ENCODE results near the gene NTHL1.

NTHL1 gene

DNA sequence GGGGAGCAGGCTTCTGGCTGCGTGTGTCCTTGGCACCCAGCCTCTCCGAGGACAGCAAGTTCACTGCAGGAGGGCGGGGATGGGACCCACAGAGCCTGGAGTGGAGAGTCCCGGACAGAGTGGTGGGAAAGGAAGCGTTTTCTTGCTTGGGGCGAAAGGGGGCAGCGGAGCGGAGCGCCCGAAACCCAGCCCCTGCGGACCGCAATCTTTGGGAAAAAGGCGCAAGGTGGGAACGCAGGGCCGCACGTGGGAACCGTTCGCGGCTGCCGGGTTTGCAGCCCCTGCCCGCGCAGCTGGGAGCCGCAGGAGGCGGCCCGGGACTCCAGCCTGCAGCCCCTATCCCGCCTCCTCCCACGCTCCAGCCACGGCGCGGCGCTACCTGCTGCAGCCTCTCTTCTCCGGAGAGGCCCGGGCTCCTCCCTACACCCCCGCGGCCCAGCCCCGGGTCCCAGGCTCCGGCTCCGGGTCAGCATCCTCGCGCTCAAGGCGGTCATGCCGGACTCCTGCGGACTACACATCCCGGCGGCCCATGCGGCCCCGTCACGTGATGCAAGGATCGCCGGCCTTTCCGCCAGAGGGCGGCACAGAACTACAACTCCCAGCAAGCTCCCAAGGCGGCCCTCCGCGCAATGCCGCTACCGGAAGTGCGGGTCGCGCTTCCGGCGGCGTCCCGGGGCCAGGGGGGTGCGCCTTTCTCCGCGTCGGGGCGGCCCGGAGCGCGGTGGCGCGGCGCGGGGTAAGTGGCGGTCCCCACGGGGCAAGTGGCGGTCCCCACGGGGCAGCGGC lies at the start of gene NTHL1, which contains the start of gene TSC2:
NTHL1 (minus strand) TSS at position 505 of the 786 bp plus-strand sequence; CDS start at position 494, 11 bp downstream.
TSC2 (plus strand) TSS at position 656 of the 786 bp plus-strand sequence. CDS start 631 bp downstream, outside the sequence.
- DNase-seq (ENCODE audit: low read depth in 2 of 2), result peak; percentile 84 to 86

DNA sequence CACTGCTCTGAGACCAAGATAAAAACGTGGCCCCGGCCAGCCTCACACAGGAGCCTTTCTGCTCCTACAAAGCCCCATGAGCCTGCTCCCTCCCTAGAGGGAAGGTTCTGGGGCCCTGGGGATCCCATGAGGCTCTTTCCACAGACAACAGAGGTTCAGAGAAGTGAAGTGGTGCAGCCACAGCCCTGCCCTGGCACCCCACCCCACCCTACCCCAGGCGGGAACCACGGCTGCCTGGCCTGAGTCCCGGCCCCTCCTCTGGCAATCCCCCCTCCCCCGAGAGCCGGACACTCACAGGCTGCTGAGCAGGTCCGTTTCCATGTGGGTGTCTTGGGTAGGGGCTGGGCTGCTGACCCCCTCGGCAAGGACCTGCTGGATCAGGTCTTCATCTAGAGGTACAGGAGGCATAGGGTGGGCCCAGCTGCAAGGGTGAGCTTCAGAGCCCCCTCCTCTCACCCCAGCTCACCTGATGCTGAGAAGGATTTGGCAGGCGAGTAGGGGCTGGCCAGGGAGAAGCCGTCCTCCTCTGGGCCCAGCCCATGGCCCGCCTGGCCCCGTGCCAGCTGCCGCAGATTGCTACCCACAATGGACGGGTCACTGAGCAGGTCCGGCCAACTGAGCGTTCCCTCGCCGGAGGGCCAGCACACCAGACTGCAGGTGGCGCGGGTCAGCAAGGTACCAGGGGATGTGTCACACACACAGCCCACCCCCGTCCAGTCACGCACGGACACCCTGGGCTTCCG lies 49.4 kb upstream of the NTHL1 start:
- no peak for DNase-seq (ENCODE audit: low read depth in 2 of 2)

DNA sequence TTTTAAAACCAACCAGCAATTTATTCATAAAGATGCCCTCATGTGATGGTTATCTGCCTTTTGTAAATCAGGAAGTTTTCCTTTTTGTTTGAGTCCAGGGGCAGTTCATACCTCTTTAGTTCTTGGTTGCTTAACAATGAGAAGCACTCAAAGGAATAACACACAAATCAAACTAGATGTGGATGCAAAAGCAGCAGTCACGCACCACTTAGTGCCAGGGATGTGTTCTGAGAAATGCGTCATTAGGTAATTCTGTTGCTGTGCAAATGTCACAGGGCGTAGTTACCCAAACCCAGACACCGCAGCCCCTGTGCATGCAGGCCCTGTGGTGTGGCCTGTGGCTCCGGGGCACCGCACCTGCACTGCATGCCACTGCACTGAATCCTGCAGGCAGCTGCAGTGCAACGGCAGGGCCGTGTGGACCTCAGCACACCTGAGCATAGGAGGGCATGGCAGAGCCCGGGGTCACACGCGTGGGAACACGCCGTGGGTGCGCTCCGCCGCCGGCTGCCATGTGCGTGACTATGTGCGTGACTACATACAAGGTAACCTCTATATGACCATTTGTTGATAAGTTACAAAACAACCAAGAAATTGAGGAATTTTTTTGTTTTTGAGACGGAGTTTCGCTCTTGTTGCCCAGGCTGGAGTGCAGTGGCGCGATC lies 48.4 kb upstream of the NTHL1 start:
- no peak for DNase-seq (ENCODE audit: low read depth in 2 of 2)

DNA sequence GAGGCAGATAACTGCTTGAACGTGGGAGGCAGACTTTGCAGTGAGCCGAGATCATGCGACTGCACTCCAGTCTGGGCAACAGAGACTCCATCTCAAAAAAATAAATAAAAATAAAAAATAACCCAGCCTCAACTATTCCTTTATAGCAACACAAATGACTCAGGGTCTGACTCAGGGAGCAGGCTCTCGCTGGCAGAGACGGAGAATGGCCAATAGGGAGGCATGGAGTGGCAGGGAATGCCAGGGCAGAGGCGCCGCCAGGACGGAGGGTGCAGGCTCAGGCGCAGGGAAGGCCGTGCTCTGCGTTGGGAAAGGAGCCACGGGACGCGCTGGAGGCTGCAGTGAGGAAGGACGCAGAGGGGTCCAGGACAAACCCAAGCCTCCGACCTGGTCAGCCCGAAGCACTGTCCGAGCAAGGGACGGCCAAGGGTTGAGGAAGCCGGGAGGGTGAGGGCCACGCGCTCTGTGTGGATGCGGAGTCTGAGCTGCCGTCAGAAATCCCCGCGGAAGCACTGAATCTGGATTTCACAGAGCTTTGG lies 47.8 kb upstream of the NTHL1 start:
- no peak for DNase-seq (ENCODE audit: low read depth in 2 of 2)

DNA sequence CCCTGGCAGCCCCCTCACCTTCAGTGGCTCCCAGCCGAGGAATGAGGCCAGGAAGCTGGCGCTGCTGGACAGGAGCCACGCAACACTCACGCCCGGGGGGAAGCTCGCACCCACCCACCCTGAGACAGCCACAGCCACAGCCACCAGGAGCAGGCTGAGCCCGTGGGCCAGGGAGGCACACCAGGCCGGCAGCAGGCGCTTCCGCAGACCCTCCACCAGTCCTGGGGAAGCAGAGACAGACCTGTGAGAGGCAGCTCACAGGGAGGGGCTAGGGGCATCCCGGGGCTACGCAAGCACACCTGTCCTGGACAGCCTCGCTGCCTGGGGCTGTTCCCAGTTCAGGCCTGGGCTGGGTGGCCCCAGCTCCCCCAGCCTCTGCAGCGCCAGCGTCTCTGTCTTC lies 46.2 kb upstream of the NTHL1 start:
- no peak for DNase-seq (ENCODE audit: low read depth in 2 of 2)

DNA sequence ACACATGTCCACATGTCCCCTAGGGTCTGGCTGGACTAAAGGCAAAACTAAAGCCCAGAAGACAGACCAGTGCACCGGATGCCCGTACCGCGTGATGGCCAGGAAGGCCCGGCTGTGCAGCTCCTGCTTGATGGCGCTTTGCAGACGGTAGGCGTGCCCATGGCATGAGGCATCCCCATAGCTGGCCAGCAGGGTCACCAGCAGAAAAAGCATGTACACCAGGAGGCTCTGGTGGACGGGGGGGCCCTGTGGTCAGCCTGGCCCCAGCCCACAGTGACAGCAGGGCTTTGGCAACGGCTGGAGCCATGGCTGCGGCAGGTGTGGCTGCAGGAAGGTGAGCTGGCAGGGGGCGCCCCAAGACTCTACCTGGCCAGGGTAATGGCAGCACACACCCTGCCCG lies 45.2 kb upstream of the NTHL1 start:
- no peak for DNase-seq (ENCODE audit: low read depth in 2 of 2)

DNA sequence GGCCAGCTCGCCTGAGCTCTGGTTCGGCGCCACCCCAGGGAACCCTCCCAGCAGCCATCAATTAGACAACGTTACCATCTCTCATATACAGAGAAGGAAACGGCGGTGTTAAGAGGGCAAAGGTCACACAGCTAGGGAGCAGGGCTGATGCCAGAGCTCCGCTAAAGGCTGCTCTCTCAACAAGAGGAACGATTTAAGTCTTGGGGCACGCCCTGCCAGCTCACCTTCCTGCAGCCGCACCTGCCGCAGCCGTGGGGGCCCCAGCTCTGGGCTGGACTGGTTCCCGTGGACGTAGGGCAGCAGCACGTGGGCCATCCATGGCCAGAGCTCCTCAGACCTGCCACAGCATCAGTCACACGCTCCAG lies 44.6 kb upstream of the NTHL1 start:
- DNase-seq (ENCODE audit: low read depth in 2 of 2), result no peak

DNA sequence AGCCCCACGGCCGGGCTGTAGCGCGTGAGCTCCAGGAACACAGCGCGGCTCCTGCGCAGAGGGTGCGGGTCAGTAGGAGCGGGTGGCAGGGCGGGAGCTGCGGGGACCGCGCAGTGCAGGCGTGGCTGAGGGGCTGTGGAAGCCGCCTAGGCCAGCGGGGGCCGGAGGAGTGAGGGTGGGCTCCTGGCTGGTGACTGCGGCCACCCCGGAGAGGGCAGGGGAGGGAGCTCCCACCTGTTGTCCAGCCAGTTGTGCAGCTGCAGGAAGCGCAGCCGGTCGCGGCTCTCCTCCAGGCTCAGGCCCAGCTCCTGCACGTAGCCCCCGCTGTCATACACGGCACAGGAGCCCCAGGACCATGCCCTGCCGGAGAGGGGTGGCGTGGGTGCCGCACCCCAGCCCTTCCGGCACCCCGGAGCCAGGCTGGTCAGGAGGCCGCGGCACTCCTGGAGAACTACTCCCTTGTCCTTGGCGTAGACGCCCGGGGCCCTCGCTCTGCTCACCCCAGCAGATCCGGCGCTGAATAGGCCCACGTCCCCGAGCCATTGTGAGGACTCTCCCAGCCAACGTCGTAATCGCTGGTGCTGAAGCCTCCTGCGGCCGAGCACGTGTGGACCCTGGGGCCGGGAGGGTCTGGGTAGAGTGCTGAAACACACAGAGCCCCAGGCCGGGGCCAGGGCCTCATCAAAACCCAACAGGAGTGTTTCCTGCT lies 44.1 kb upstream of the NTHL1 start:
- DNase-seq (ENCODE audit: low read depth in 2 of 2), result no peak

DNA sequence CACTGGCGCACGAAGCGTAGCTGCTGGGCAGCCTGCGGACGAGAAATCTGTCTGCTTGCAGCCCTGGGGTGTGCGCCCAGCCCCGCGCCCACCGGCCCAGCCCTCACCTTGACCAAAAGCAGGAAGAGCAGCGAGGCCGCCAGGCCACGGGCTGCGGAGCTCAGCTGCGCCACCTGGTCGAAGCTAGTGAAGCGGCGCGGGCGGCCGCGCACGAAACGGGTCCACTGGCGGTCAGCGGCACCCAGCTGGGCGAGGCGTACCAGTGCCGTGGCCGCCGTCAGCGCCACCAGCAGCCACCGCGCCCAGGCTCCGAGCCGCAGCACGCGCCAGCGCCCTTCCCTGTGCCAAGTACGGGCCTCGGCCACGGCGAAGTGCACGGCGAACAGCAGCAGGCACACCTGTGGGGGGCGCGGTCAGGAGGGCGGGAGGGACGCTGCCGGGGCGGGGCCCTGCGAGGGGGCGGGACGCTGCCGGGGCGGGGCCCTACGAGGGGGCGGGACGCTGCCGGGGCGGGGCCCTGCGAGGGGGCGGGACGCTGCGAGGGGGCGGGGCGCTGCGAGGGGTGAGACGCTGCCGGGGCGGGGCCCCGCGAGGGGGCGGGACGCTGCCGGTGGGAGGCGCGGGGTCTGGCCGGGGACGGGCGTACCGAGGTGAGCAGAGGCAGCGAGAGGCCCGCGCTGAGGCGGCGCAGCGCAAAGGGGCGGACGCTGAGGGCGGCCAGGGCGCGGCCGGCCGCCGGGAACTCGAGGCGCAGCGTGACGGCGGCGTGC lies 43.3 kb upstream of the NTHL1 start:
- DNase-seq (ENCODE audit: low read depth in 2 of 2), result no peak

DNA sequence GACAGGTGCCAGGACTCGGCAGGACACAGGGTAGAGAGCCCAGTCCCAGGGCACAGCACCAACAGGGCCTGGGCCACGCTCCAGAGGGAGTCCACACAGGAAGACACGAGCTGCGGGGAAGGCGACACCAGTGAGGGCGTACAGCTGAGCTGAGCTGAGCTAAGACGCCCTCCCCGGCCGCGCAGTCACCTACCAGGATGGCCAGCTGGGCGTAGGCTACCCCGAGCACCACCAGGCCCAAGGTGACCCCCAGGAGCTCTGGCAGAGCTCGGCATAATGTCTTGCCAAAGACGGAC lies 42.8 kb upstream of the NTHL1 start:
- DNase-seq (ENCODE audit: low read depth in 2 of 2), result no peak

DNA sequence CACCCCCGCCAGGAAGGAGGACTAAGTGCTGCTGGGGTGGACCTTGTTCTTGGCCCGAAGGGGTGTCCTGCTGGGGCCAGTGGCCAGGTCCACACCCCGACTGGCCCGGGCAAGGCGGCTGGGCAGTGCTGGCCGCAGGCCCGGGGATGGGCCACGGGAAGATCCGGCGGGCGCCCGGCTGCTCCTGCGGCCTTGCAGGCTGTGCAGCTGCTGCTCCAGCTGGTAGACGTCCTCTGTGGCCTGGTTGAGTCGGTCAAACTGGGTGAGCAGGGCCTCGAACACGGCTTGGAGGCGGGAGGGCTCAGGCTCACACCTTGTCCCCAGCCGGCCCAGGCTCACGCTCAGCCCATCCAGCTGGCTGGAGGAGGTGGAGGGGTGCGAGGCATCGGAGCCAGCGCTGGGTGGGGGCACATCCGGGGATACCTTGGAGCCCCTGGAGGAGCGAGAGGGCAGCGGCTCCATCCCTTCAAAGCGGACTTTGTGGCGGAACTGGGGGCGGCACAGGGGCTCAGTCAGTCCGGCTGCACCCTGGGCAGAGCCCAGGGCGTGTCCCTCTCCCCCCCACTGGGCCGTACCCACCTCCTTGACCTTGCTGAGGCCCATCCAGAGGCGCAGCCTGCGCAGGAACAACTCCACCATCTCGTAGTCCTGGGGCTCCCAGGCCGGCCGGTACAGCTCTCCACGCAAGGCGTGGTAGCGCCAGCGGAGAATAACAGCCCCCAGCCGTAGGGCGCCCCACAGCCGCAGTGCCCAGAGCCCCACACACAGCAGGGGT lies 42.3 kb upstream of the NTHL1 start:
- DNase-seq (ENCODE audit: low read depth in 2 of 2), result no peak

DNA sequence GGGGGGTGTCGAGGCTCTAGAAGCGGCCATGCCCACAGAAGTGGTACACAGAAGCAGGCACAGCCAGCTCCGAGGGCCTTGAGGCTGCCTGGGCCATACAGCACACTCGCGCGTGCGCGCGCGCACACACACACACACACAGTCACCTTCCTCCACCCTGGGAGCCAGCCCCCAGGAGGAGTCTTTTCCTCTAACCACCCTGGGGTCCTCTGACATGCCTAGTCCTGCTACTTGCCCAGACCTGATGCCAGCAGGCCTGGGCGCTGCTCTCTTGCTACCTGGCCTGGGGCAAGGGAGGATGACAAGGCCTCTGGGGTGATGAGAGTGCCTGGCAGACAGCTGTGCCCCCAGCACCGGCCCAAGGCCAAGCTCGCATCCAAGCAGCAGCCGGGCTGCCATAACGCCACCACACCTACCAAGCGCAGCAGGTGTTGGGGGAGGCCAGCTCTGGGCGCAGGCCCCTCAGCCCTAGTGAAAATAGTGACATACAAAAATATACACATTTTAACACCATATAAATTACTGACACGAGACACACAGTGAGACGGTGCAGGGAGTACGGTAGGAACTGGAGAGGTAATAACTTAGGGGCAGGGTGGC lies 41.2 kb upstream of the NTHL1 start:
- DNase-seq (ENCODE audit: low read depth in 2 of 2), result no peak

DNA sequence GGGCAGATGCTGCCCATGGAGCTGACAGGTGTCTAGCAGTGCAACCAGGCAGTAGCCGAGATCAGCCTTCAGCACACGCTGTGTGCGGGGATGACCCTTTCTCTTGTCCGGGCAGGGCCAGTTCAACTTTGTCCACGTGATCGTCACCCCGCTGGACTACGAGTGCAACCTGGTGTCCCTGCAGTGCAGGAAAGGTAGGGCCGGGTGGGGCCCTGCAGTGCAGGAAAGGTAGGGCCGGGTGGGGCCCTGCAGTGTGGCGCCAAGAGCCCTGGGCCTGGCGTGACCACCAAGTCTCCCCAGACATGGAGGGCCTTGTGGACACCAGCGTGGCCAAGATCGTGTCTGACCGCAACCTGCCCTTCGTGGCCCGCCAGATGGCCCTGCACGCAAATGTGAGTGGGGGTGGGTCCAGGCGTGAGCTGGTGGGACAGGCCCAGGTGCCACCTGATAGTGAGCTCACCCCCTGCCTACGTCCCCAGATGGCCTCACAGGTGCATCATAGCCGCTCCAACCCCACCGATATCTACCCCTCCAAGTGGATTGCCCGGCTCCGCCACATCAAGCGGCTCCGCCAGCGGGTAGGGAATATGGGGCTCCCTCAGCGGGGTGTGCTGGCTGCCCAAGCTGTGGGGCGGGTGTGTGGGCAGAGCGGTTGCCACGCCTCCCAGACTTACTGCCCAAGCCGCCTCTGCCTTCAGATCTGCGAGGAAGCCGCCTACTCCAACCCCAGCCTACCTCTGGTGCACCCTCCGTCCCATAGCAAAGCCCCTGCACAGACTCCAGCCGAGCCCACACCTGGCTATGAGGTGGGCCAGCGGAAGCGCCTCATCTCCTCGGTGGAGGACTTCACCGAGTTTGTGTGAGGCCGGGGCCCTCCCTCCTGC lies 40.4 kb upstream of the NTHL1 start:
- DNase-seq (ENCODE audit: low read depth in 2 of 2), result no peak

DNA sequence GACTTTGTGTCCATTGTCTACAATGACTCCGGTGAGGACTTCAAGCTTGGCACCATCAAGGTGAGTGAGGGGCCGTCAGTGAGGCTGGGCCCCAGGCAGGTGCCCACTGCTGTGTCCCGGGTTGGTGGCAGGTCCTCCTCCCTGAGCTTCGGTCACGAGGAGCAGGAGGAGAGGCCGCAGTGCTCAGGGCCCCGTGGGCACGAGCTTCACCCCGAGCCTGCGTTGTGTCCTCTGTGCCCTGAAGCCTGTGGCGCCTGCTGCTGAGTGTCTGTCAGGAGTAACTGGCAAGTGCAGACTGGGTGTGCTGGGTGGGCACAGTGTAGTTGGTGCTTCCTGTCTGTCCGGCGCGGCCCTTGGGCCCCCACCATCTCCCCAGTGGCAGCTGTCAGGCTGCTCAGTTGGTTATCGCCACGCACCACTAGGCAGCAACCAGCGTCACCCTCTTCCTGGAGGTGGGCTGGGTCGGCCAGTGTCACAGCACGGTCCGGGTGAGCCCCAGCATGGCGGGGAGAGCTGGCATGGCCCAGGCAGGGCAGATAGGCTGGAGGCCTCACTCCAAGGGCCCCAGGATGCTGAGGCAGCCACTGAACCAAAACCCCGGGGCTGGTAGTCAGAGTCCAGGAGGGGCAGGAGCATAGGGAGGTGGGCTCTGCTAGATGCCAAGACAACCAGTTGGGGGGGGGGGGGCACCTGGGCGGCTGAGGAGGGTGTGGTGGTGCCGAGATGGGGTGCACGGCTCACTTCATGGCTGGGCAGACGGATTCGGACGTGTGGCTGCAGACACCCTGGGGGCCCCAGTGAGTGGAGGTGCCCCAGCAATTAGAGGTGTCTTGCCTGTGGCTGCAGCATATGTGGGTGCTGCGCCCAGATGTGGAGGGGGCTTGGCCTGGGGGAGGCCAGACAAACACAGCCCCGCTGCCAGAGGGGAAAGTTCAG lies 39.4 kb upstream of the NTHL1 start:
- DNase-seq (ENCODE audit: low read depth in 2 of 2), result no peak

DNA sequence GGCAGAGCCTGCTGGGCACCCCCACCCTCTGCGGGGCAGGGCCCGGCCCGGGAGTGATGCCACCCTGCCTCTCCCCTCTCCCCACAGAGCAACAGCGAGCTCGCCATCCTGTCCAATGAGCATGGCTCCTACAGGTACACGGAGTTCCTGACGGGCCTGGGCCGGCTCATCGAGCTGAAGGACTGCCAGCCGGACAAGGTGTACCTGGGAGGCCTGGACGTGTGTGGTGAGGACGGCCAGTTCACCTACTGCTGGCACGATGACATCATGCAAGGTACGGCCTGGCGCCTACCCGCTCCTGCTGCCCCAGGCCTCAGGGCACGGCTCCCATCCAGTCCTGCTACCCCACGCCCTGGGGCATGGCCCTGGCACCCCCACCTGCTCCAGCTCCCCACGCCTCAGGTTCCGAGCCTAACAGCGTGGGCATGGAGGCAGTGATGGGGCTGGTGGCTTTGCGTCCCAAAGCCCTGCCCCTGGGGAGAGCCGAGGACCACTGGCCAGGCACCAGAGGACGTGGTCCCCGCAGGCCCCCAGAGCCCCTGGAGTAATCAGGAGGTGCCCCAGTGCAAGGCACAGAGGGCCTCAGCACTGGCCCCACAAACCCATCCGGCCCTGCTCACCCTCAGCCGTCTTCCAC lies 38.6 kb upstream of the NTHL1 start:
- DNase-seq (ENCODE audit: low read depth in 2 of 2), result no peak

DNA sequence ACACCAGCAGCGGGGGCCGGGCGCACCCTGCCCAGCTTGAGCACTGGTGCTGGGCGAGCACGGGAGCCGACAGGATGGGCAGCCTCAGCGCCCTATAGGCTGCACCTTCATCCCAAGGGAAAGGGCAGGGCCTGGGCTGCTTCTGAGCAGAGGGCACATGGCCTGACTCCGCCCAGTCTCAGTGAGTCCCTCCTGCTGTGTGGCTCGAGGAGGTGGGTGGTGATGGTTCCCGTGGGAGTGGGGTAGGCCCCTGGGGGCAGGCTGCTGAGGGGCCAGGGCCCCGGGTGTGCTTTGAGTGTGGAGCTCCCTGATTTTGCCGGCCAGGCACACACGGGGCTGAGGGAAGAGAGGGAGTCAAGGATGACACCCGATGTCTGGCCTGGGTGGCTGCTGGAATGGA lies 38.0 kb upstream of the NTHL1 start:
- DNase-seq (ENCODE audit: low read depth in 2 of 2), result no peak

DNA sequence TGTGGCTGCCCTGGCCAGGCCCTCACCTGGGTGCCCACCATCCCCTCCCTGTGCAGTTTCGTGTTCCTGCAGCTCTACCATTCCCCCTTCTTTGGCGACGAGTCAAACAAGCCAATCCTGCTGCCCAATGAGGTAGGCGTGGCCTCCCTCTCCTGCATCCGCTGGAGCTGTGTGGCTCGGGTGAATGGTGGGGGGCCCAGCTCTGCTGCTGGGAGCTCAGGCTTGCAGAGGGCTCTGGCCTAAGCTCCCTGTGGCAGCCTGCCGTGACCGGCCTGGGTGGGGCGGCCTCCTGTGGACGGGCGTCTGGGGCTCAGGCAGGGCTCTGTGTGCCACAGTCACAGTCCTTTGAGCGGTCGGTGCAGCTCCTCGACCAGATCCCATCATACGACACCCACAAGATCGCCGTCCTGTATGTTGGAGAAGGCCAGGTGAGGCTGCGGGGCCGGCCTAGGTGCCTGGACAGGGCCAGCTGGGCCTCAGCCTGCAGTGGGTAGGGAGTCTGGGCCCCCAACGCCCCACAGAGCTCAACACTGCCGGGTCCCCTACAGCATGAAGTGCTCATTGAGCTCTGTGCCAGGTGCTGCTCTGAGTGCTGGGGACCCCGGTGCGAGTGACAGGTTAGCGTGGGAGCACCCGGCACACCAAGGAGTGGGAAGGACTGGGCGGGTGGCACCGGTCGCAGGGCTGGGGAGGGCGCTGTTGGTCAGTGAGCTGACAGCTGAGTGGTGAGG lies 37.4 kb upstream of the NTHL1 start:
- no peak for DNase-seq (ENCODE audit: low read depth in 2 of 2)

Measured in stimulated activated CD8-positive, alpha-beta memory T cell treated with anti-CD3 and anti-CD28 coated beads, Interleukin-7, amount 100 ng/mL, for 1 hour (primary cell).